Measurements from ENCODE around the gene LGALS4.

Gene LGALS4

DNA sequence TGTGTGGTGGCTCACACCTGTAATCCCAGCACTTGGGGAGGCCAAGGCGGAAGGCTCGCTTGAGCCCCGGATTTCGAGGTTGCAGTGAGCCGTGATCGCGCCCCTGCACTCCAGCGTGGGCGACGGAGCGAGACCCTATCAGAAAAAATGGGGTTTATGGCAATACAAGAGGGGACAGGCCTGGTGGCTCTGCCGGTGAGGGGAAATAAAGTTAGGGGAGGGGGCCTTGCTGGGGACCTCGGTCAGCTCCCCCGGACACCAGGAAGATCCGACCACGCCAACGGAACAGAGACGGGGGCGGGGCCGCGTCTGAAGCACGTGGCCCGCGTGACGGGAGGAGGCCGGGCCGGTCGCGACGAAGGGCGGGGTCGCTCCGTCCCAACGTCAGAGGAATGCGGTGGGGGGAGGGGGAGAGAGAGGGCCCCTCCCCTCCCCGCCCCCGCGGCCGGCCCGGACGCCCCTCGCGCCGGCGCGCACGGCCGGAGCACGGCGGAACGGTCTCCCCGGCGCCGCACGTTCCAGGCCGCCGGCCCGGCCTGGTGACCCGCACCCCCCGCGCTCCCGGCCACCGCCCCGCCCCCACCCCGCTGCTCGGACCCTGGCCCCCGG, 39.0 kb upstream of the LGALS4 start:
- Histone ChIP-seq H3K9me3 (ENCODE audit: insufficient read depth, low read depth, low read length) (no peaks in the 10 kb centered on the region), H3F3A (ENCODE audit: low read depth) (no peaks in the 10 kb centered on the region), H3K36me3 (ENCODE audit: insufficient read depth, low read length) (peaks cover 16% of the 10 kb centered on the region; the same call in 1 of the 2 replicates), H2AFZ (ENCODE audit: low read length) (peak overlapping the region; percentile 23; the same call in 1 of the 2 replicates), H3K27me3 (ENCODE audit: insufficient read depth, low read length, poor library complexity, severe bottlenecking) (peaks cover 4% of the 10 kb centered on the region), H3K9ac (ENCODE audit: low read depth, low read length, poor library complexity, severe bottlenecking) (peak overlapping the region; percentile 89), H3K4me3 (ENCODE audit: low read length, poor library complexity, severe bottlenecking) (peak overlapping the region; percentile 93), H3K79me2 (ENCODE audit: insufficient read depth, low read length) (peaks cover 40% of the 10 kb centered on the region), H3K4me2 (ENCODE audit: low read depth, low read length, poor library complexity, severe bottlenecking) (peak overlapping the region; percentile 99), H4K20me1 (ENCODE audit: insufficient read depth, low read length, poor library complexity, severe bottlenecking) (peaks cover 24% of the 10 kb centered on the region), H3K4me1 (ENCODE audit: insufficient read depth, low read length, poor library complexity, severe bottlenecking) (peaks cover 30% of the 10 kb centered on the region), H3K9me2 (replicated peaks; ENCODE audit: low read depth, low read length) (no peaks in the 10 kb centered on the region)
- TF ChIP-seq EZH2phosphoT487 (IDR thresholded peaks at IDR 0.05; ENCODE audit: borderline replicate concordance), result no peak
- TF ChIP-seq, protein P1, sequence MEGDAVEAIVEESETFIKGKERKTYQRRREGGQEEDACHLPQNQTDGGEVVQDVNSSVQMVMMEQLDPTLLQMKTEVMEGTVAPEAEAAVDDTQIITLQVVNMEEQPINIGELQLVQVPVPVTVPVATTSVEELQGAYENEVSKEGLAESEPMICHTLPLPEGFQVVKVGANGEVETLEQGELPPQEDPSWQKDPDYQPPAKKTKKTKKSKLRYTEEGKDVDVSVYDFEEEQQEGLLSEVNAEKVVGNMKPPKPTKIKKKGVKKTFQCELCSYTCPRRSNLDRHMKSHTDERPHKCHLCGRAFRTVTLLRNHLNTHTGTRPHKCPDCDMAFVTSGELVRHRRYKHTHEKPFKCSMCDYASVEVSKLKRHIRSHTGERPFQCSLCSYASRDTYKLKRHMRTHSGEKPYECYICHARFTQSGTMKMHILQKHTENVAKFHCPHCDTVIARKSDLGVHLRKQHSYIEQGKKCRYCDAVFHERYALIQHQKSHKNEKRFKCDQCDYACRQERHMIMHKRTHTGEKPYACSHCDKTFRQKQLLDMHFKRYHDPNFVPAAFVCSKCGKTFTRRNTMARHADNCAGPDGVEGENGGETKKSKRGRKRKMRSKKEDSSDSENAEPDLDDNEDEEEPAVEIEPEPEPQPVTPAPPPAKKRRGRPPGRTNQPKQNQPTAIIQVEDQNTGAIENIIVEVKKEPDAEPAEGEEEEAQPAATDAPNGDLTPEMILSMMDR (conservative IDR thresholded peaks at IDR 0.05; ENCODE audit: low read length), result no peak

GRCh38 chr19:38850976-38851621, 38.4 kb upstream of the LGALS4 start:
- peak overlapping the region; percentile 87 for H3K9ac ChIP-seq (ENCODE audit: low read depth, low read length, poor library complexity, severe bottlenecking)
- H3K4me1 ChIP-seq (ENCODE audit: insufficient read depth, low read length, poor library complexity, severe bottlenecking), result peaks cover 34% of the 10 kb centered on the region
- TF ChIP-seq, protein P1 (conservative IDR thresholded peaks at IDR 0.05; ENCODE audit: low read length), result peak; percentile 11; the same call in 1 of the 2 replicates
- no peak for TF ChIP-seq EZH2phosphoT487 (IDR thresholded peaks at IDR 0.05; ENCODE audit: borderline replicate concordance)

GRCh38 chr19:38850436-38850975, 37.8 kb upstream of the LGALS4 start:
- H3K4me2 ChIP-seq (ENCODE audit: low read depth, low read length, poor library complexity, severe bottlenecking), result peak overlapping the region; percentile 99
- peaks cover 36% of the 10 kb centered on the region for H4K20me1 ChIP-seq (ENCODE audit: insufficient read depth, low read length, poor library complexity, severe bottlenecking)
- H3K9me2 ChIP-seq (replicated peaks; ENCODE audit: low read depth, low read length), result no peaks in the 10 kb centered on the region
- H3K36me3 ChIP-seq (ENCODE audit: insufficient read depth, low read length), result peaks cover 28% of the 10 kb centered on the region; the same call in 1 of the 2 replicates
- H3K79me2 ChIP-seq (ENCODE audit: insufficient read depth, low read length), result peaks cover 53% of the 10 kb centered on the region
- H3K9ac ChIP-seq (ENCODE audit: low read depth, low read length, poor library complexity, severe bottlenecking), result peak overlapping the region; percentile 87
- no peaks in the 10 kb centered on the region for H3K9me3 ChIP-seq (ENCODE audit: insufficient read depth, low read depth, low read length)
- peaks cover 40% of the 10 kb centered on the region for H3K4me1 ChIP-seq (ENCODE audit: insufficient read depth, low read length, poor library complexity, severe bottlenecking)
- peak overlapping the region; percentile 93 for H3K4me3 ChIP-seq (ENCODE audit: low read length, poor library complexity, severe bottlenecking)
- no peak for TF ChIP-seq EZH2phosphoT487 (IDR thresholded peaks at IDR 0.05; ENCODE audit: borderline replicate concordance)
- TF ChIP-seq, protein P1 (conservative IDR thresholded peaks at IDR 0.05; ENCODE audit: low read length), result peak; percentile 27; the same call in 1 of the 2 replicates
- H3K27me3 ChIP-seq (ENCODE audit: insufficient read depth, low read length, poor library complexity, severe bottlenecking), result peaks cover 4% of the 10 kb centered on the region
- 0 out of 2 replicates have a peak overlapping the region, but pooled peaks have one; percentile 31 for H2AFZ ChIP-seq (ENCODE audit: low read length)
- H3F3A ChIP-seq (ENCODE audit: low read depth), result no peaks in the 10 kb centered on the region

More at GRCh38 chr19:38850976-38851621, 38.4 kb upstream of the LGALS4 start:
- Histone ChIP-seq H2AFZ (ENCODE audit: low read length) (peak overlapping the region; percentile 31; the same call in 1 of the 2 replicates), H3F3A (ENCODE audit: low read depth) (no peaks in the 10 kb centered on the region), H3K36me3 (ENCODE audit: insufficient read depth, low read length) (peaks cover 22% of the 10 kb centered on the region; the same call in 1 of the 2 replicates), H4K20me1 (ENCODE audit: insufficient read depth, low read length, poor library complexity, severe bottlenecking) (peaks cover 30% of the 10 kb centered on the region), H3K4me2 (ENCODE audit: low read depth, low read length, poor library complexity, severe bottlenecking) (peak overlapping the region; percentile 99), H3K27me3 (ENCODE audit: insufficient read depth, low read length, poor library complexity, severe bottlenecking) (peaks cover 4% of the 10 kb centered on the region), H3K4me3 (ENCODE audit: low read length, poor library complexity, severe bottlenecking) (peak overlapping the region; percentile 93), H3K79me2 (ENCODE audit: insufficient read depth, low read length) (peaks cover 47% of the 10 kb centered on the region), H3K9me3 (ENCODE audit: insufficient read depth, low read depth, low read length) (no peaks in the 10 kb centered on the region), H3K9me2 (replicated peaks; ENCODE audit: low read depth, low read length) (no peaks in the 10 kb centered on the region)
